Fibroblast of lung (primary cell): Measurements from ENCODE around the gene TRERF1. TPM values are rescaled to one million over a fixed set of nuclear protein-coding genes. Genes with fewer than 3 reads are reported as not detected.
"Not testable (repeated sequence)": the region's sequence is repeated elsewhere in the genome, so short reads cannot be mapped to it uniquely, and the experiment has no call there.

Source experiments
- DNase-seq, 2 donors: peaks; one replicate each; pipeline versions ENCODE4 v3.0.0 to v3.0.0-alpha.2; 2010; ENCODE audit warnings: low read depth in 2 of 2
- H2AFZ ChIP-seq: 2 replicates; pipeline ENCODE4 v1.5.1; 2012; ENCODE audit warnings: low read length, control low read depth, inconsistent platforms
- H3K27ac ChIP-seq: 2 replicates; pipeline ENCODE4 v1.5.1; 2011; ENCODE audit warnings: low read length, control low read depth; ENCODE audit not compliant: insufficient read depth
- H3K27me3 ChIP-seq: 2 replicates; pipeline ENCODE4 v1.5.1; 2011; ENCODE audit warnings: mild to moderate bottlenecking, low read length; ENCODE audit not compliant: control insufficient read depth, insufficient read depth
- H3K36me3 ChIP-seq: 2 replicates; pipeline ENCODE4 v1.5.1; 2011; ENCODE audit warnings: low read length; ENCODE audit not compliant: control insufficient read depth, insufficient read depth
- H3K4me1 ChIP-seq: 2 replicates; pipeline ENCODE4 v1.5.1; 2011; ENCODE audit warnings: low read length; ENCODE audit not compliant: control insufficient read depth, insufficient read depth; ENCODE audit errors: extremely low read depth
- H3K4me2 ChIP-seq: 2 replicates; pipeline ENCODE4 v1.5.1; 2011; ENCODE audit warnings: low read length, control low read depth; ENCODE audit not compliant: insufficient read depth; ENCODE audit errors: extremely low read depth
- H3K4me3 ChIP-seq, 4 experiments: fragments of 200-600 bp in 1 of 4; sonication (generic) in 1 of 4; replicated peaks in 1 of 4; 2 replicates each; pipeline ENCODE4 v1.5.1; 2011 to 2016; ENCODE audit warnings: low read length in 4 of 4, low read depth in 3 of 4, mild to moderate bottlenecking in 3 of 4, control low read depth in 2 of 4, inconsistent platforms in 1 of 4, mixed read lengths in 1 of 4; ENCODE audit not compliant: insufficient read depth in 1 of 4; ENCODE audit errors: control extremely low read depth in 1 of 4
- H3K79me2 ChIP-seq: 2 replicates; pipeline ENCODE4 v1.5.1; 2012; ENCODE audit warnings: mild to moderate bottlenecking, low read length, inconsistent platforms; ENCODE audit not compliant: control insufficient read depth, insufficient read depth
- H3K9ac ChIP-seq: 2 replicates; pipeline ENCODE4 v1.5.1; 2011; ENCODE audit warnings: mild to moderate bottlenecking, low read length, control low read depth; ENCODE audit not compliant: insufficient read depth
- H3K9me3 ChIP-seq: 2 replicates; pipeline ENCODE4 v1.5.1; 2012; ENCODE audit warnings: low read depth, low read length; ENCODE audit not compliant: control insufficient read depth, insufficient read depth
- H4K20me1 ChIP-seq: 2 replicates; pipeline ENCODE4 v1.5.1; 2011; ENCODE audit warnings: low read length; ENCODE audit not compliant: control insufficient read depth, insufficient read depth; ENCODE audit errors: extremely low read depth
- CTCF ChIP-seq, 2 donors: IDR thresholded peaks in 1 of 2; conservative IDR thresholded peaks in 1 of 2; 1 replicate in 1 of 2; 2 replicates in 1 of 2; pipeline ENCODE4 v1.5.1; 2011 to 2012; ENCODE audit warnings: low read length in 2 of 2, control low read depth in 1 of 2, inconsistent platforms in 1 of 2, low read depth in 1 of 2, mild to moderate bottlenecking in 1 of 2
- EZH2 ChIP-seq: IDR thresholded peaks from 2 replicates; pipeline ENCODE4 v1.5.1; 2012; ENCODE audit warnings: low read length, control low read depth, mild to moderate bottlenecking; ENCODE audit errors: missing control alignments
- polyA plus RNA-seq, 2 donors: library from polyadenylated mRNA; depleted of rRNA in 1 of 2; stranded (reverse) in 1 of 2; unstranded in 1 of 2; fragments of >200 nt; gene quantifications; 2 replicates each; pipeline ENCODE4 v1.2.1, GENCODE V29; 2011 to 2012; ENCODE audit warnings: missing spikeins in 1 of 2
- total RNA-seq: library from RNA; depleted of rRNA; stranded (reverse); fragments of >200 nt; gene quantifications from 2 replicates; pipeline ENCODE4 v1.2.1, GENCODE V29; 2014

The TRERF1 gene
- total and polyA plus RNA-seq, 2 donors (not counting 1 experiment from before 2014, with no cell fraction given) = 6.3 to 8.3 TPM

GRCh38 chr6:42217157-42217518 is 234.6 kb downstream of the TRERF1 start:
- H2AFZ ChIP-seq = peak overlapping the region; percentile 62
- peak overlapping the region; percentile 82 for H3K27ac ChIP-seq
- peak overlapping the region; percentile 79 to 100 (median 95) for H3K4me3 ChIP-seq
- H3K9ac ChIP-seq = peak overlapping the region; percentile 75
- TF ChIP-seq EZH2 (no peak), CTCF (conservative IDR thresholded peaks at IDR 0.05 in 1 of 2, IDR thresholded peaks at IDR 0.05 in 1 of 2; ENCODE audit: low read depth in 1 of 2, low read length in 2 of 2) (no peak)
- DNase-seq = no peak
- H3K4me2 ChIP-seq = peak overlapping the region; percentile 71
- H3K9me3 ChIP-seq = no peaks in the 10 kb centered on the region
- no peaks in the 10 kb centered on the region for H3K27me3 ChIP-seq
- no peaks in the 10 kb centered on the region for H4K20me1 ChIP-seq
- peaks cover 6% of the 10 kb centered on the region for H3K4me1 ChIP-seq
- H3K36me3 ChIP-seq = peaks cover 5% of the 10 kb centered on the region
- H3K79me2 ChIP-seq = peaks cover 19% of the 10 kb centered on the region

DNA sequence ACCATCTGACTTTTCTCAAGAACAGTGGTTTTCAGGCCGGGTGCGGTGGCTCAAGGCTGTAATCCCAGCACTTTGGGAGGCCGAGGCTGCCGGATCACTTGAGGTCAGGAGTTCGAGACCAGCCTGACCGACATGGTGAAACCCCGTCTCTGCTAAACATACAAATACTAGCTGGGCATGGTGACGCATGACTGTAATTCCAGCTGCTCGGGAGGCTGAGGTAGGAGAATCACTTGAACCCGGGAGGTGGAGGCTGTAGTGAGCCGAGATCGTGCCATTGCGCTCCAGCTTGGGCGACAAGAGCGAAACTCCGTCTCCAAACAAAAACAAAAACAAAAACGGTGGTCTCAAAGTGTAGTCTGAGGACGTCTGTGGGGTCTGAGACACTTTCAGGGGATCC is 235.2 kb downstream of the TRERF1 start:
- not testable (repeated sequence) for H3K36me3 ChIP-seq, H3K4me1 ChIP-seq, H4K20me1 ChIP-seq, H2AFZ ChIP-seq, H3K27me3 ChIP-seq, H3K9me3 ChIP-seq, DNase-seq
- Histone ChIP-seq H3K79me2 (peaks cover 19% of the 10 kb centered on the region), H3K27ac (peak overlapping the region; percentile 82), H3K9ac (peak overlapping the region; percentile 75), H3K4me3 (peak overlapping the region; percentile 79 to 100 (median 95)), H3K4me2 (peak overlapping the region; percentile 71)

GRCh38 chr6:42212442-42212841 is 239.3 kb downstream of the TRERF1 start:
- H4K20me1 ChIP-seq = no peaks in the 10 kb centered on the region
- peaks cover 18% of the 10 kb centered on the region for H3K79me2 ChIP-seq
- no peak for TF ChIP-seq EZH2
- no peak for TF ChIP-seq CTCF (conservative IDR thresholded peaks at IDR 0.05 in 1 of 2, IDR thresholded peaks at IDR 0.05 in 1 of 2; ENCODE audit: low read depth in 1 of 2, low read length in 2 of 2)
- H3K27me3 ChIP-seq = no peaks in the 10 kb centered on the region
- no peak for DNase-seq
- peaks cover 15% of the 10 kb centered on the region for H3K36me3 ChIP-seq
- H3K27ac ChIP-seq = no peak overlapping the region
- no peak overlapping the region for H2AFZ ChIP-seq
- no peak overlapping the region for H3K4me3 ChIP-seq
- H3K9ac ChIP-seq = no peak overlapping the region
- no peaks in the 10 kb centered on the region for H3K9me3 ChIP-seq
- H3K4me1 ChIP-seq = peaks cover 6% of the 10 kb centered on the region
- no peak overlapping the region for H3K4me2 ChIP-seq
